ENCODE results near the gene BAIAP2.

GRCh38 chr17:81010935-81011334 lies 24.0 kb upstream of the BAIAP2 start:
- TF ChIP-seq, protein P1, sequence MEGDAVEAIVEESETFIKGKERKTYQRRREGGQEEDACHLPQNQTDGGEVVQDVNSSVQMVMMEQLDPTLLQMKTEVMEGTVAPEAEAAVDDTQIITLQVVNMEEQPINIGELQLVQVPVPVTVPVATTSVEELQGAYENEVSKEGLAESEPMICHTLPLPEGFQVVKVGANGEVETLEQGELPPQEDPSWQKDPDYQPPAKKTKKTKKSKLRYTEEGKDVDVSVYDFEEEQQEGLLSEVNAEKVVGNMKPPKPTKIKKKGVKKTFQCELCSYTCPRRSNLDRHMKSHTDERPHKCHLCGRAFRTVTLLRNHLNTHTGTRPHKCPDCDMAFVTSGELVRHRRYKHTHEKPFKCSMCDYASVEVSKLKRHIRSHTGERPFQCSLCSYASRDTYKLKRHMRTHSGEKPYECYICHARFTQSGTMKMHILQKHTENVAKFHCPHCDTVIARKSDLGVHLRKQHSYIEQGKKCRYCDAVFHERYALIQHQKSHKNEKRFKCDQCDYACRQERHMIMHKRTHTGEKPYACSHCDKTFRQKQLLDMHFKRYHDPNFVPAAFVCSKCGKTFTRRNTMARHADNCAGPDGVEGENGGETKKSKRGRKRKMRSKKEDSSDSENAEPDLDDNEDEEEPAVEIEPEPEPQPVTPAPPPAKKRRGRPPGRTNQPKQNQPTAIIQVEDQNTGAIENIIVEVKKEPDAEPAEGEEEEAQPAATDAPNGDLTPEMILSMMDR (IDR thresholded peaks at IDR 0.05) = no peak
- TF ChIP-seq POLR2A (IDR thresholded peaks at IDR 0.05) = no peak
